Measurements from ENCODE around the gene NKX6-2. TPM values are rescaled to one million over a fixed set of nuclear protein-coding genes. Genes with fewer than 3 reads are reported as not detected.

Gene NKX6-2
- total RNA-seq, 2 experiments from 2014 or later: not detected

- intact Hi-C loops (cut with DNase I, micrococcal nuclease): no loop called here
- no peak for ATAC-seq
- CTCF ChIA-PET: no interaction called here
Observed at GRCh38 chr10:132735923-132736391, 50.0 kb downstream of the NKX6-2 start.

DNA sequence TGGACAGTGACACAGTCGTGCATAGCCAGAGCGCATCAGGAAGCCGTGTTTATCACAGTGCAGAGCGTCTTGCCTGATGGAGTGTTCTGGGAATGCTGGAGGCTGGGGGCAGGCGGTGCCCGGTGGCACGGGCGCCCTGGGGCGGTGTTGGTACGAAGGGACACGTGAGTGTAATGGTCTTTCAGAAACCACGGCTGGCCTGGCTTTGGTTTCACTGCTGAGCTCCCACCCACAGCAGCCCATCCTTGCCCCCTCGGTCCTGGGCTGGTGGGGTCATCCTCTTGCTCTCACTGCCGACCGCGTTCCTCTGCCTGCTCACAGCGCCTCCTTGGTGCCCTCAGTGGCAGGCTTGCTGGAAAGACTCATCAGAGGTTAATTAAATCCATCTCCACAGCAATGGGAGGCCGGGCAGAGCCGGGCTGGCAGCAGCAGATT is 50.6 kb downstream of the NKX6-2 start:
- DNase-seq: no peak
- Mint-ChIP-seq H3K9me3 (ENCODE audit: low read depth) (no peaks in the 10 kb centered on the region), H3K27ac (no peak overlapping the region), H3K27me3 (no peaks in the 10 kb centered on the region), H3K36me3 (ENCODE audit: low read depth) (no peaks in the 10 kb centered on the region), H3K4me3 (no peak overlapping the region), H3K4me1 (no peaks in the 10 kb centered on the region)
- intact Hi-C loops (cut with DNase I, micrococcal nuclease): no loop called here
- ATAC-seq: no peak
- ChIA-PET POLR2A (no interaction called here), CTCF (no interaction called here)

More at GRCh38 chr10:132735923-132736391, 50.0 kb downstream of the NKX6-2 start:
- POLR2A ChIA-PET: no interaction called here
- no peaks in the 10 kb centered on the region for H3K27me3 Mint-ChIP-seq
- no peaks in the 10 kb centered on the region for H3K36me3 Mint-ChIP-seq (ENCODE audit: low read depth)
- no peaks in the 10 kb centered on the region for H3K9me3 Mint-ChIP-seq (ENCODE audit: low read depth)
- no peak for DNase-seq
- H3K4me1 Mint-ChIP-seq: no peaks in the 10 kb centered on the region
- no peak overlapping the region for H3K27ac Mint-ChIP-seq
- no peak overlapping the region for H3K4me3 Mint-ChIP-seq

GRCh38 chr10:132733926-132734325 is 52.0 kb downstream of the NKX6-2 start:
- ChIA-PET CTCF (interaction anchor here (0.6 kb wide), 1 partner anchor 15 kb away, joined by 3 read pairs; no protein-coding TSS in a partner anchor), POLR2A (no interaction called here)
- Mint-ChIP-seq H3K4me3 (no peak overlapping the region), H3K4me1 (no peaks in the 10 kb centered on the region), H3K27ac (no peak overlapping the region), H3K9me3 (ENCODE audit: low read depth) (no peaks in the 10 kb centered on the region), H3K27me3 (no peaks in the 10 kb centered on the region), H3K36me3 (ENCODE audit: low read depth) (no peaks in the 10 kb centered on the region)
- intact Hi-C loops (cut with DNase I, micrococcal nuclease): no loop called here
- DNase-seq (no peak), ATAC-seq (no peak)

Other genes with a start within 250 kb of the NKX6-2 start
- 1 to 10 TPM; 8.1 to 9.3 TPM for gene INPP5A, start 248.4 kb downstream of the NKX6-2 start, total RNA-seq
- under 1 TPM; 0.16 to 0.21 TPM for gene CFAP46, start 156.4 kb upstream of the NKX6-2 start, total RNA-seq

Measured in activated CD4-positive, alpha-beta T cell treated with anti-CD3 and anti-CD28 coated beads for 36 hours (primary cell).